GM19455 (cell line): Measurements from ENCODE around the gene TBL3.
A peak's percentile ranks its signal among the peaks of the same experiment; 100 is the strongest.
"Not testable (repeated sequence)": the region's sequence is repeated elsewhere in the genome, so short reads cannot be mapped to it uniquely, and the experiment has no call there.

Experiments
- ATAC-seq: cut with Tn5 transposase; IDR thresholded peaks from one replicate; pipeline ENCODE4 v1.9.1; 2021; ENCODE audit not compliant: unreplicated experiment

Gene TBL3

GRCh38 chr16:1998852-1999801 is 27.3 kb downstream of the TBL3 start:
- ATAC-seq: no peak

- ATAC-seq: no peak
Measured at GRCh38 chr16:1999866-2000514, 28.1 kb downstream of the TBL3 start.

GRCh38 chr16:2001035-2001434 is 29.2 kb downstream of the TBL3 start:
- no peak for ATAC-seq

GRCh38 chr16:2001456-2002355 is 29.9 kb downstream of the TBL3 start:
- ATAC-seq: no peak

GRCh38 chr16:2002406-2003230 is 30.8 kb downstream of the TBL3 start:
- ATAC-seq: no peak

GRCh38 chr16:2003231-2003826 is 31.5 kb downstream of the TBL3 start:
- no peak for ATAC-seq

- no peak for ATAC-seq
Measured at GRCh38 chr16:2003827-2004641, 32.2 kb downstream of the TBL3 start.

- ATAC-seq: no peak
Measured at GRCh38 chr16:2004795-2005517, 33.1 kb downstream of the TBL3 start.

GRCh38 chr16:2005646-2006045 is 33.8 kb downstream of the TBL3 start:
- ATAC-seq: no peak

GRCh38 chr16:2006317-2006716 is 34.5 kb downstream of the TBL3 start:
- ATAC-seq: no peak

- no peak for ATAC-seq
Measured at GRCh38 chr16:2007081-2007836, 35.4 kb downstream of the TBL3 start.

GRCh38 chr16:2008009-2008526 is 36.2 kb downstream of the TBL3 start:
- ATAC-seq: no peak

- ATAC-seq: no peak
Measured at GRCh38 chr16:2008631-2009163, 36.8 kb downstream of the TBL3 start.

GRCh38 chr16:2009164-2009711 is 37.4 kb downstream of the TBL3 start:
- ATAC-seq: peak; percentile 53

GRCh38 chr16:2009791-2010510 is 38.1 kb downstream of the TBL3 start, which contains the start of gene ZNF598:
ZNF598 (minus strand) TSS chr16:2009821.
- peak; percentile 76 for ATAC-seq

- ATAC-seq: not testable (repeated sequence)
Measured at GRCh38 chr16:2011726-2012125, 39.9 kb downstream of the TBL3 start.
